Neural progenitor cell (in vitro differentiated cells): ENCODE results near the gene ATP8B4.

Experiments
- CTCF ChIP-seq: fragments of 200-600 bp; sonication (generic); IDR thresholded peaks from 2 replicates; pipeline ENCODE4 v1.5.1; 2017; ENCODE audit warnings: antibody characterized with exemption, mild to moderate bottlenecking
- EZH2phosphoT487 ChIP-seq: fragments of 200-600 bp; sonication (generic); IDR thresholded peaks from 2 replicates; pipeline ENCODE4 v1.6.1; 2017; ENCODE audit warnings: antibody characterized with exemption

DNA sequence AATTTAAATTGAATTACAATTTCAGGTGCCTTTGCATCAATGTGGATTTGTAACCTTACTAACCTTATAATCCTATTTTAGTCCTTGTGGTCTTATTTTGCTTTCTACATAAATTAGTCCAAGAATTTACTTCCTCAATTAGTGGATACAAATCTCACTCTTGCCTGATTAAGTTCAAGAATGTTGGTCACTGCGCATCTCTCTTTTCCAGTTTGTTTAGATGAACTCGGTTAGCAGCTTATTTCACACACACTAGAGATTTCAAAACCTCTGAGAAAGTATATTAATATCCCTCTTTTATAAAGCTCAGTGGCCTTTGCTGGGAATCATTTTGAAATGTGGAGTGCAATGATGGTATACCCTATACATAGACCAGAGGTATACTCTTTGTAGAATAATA is 254.8 kb downstream of the ATP8B4 start:
- TF ChIP-seq CTCF (no peak), EZH2phosphoT487 (no peak)
